ENCODE measurements around the gene SHOX. TPM values are rescaled to one million over a fixed set of nuclear protein-coding genes. Genes with fewer than 3 reads are reported as not detected.

SHOX gene
- total RNA-seq, 2 donors from 2014 or later, result not detected

GRCh38 chrX:638482-639131 is 8.0 kb downstream of the SHOX start:
- Histone ChIP-seq H3K36me3 (no peaks in the 10 kb centered on the region), H3K4me1 (peaks cover 0 to 14% of the 10 kb centered on the region in 2 donors), H3K27ac (no peak overlapping the region), H3K9me3 (no peaks in the 10 kb centered on the region), H3K4me3 (no peak overlapping the region), H3K27me3 (peaks cover 7 to 11% of the 10 kb centered on the region in 2 donors)
- TF ChIP-seq CTCF (IDR thresholded peaks at IDR 0.05), result no peak
- DNase-seq (ENCODE audit: low spot score), result no peak

- Histone ChIP-seq H3K4me3 (no peak overlapping the region), H3K36me3 (no peaks in the 10 kb centered on the region), H3K27me3 (peaks cover 7 to 8% of the 10 kb centered on the region in 2 donors), H3K4me1 (peaks cover 0 to 14% of the 10 kb centered on the region in 2 donors), H3K27ac (no peak overlapping the region), H3K9me3 (no peaks in the 10 kb centered on the region)
- no peak for TF ChIP-seq CTCF (IDR thresholded peaks at IDR 0.05)
- DNase-seq (ENCODE audit: low spot score), result no peak
Observed at GRCh38 chrX:639151-639550, 8.6 kb downstream of the SHOX start.

- TF ChIP-seq CTCF (IDR thresholded peaks at IDR 0.05), result no peak
- Histone ChIP-seq H3K4me3 (no peak overlapping the region), H3K27me3 (peaks cover 7 to 14% of the 10 kb centered on the region in 2 donors), H3K4me1 (peaks cover 0 to 14% of the 10 kb centered on the region in 2 donors), H3K27ac (no peak overlapping the region), H3K9me3 (no peaks in the 10 kb centered on the region), H3K36me3 (no peaks in the 10 kb centered on the region)
- no peak for DNase-seq (ENCODE audit: low spot score)
Observed at GRCh38 chrX:640641-641040, 10.1 kb downstream of the SHOX start.

- DNase-seq (ENCODE audit: low spot score), result no peak
- peaks cover 7 to 14% of the 10 kb centered on the region in 2 donors for H3K27me3 ChIP-seq
- no peak overlapping the region for H3K27ac ChIP-seq
- no peaks in the 10 kb centered on the region for H3K36me3 ChIP-seq
- peaks cover 0 to 14% of the 10 kb centered on the region in 2 donors for H3K4me1 ChIP-seq
- no peak overlapping the region for H3K4me3 ChIP-seq
- no peaks in the 10 kb centered on the region for H3K9me3 ChIP-seq
- TF ChIP-seq CTCF (IDR thresholded peaks at IDR 0.05), result no peak
Observed at GRCh38 chrX:641671-642435, 11.3 kb downstream of the SHOX start.

- H3K4me1 ChIP-seq, result peaks cover 0 to 6% of the 10 kb centered on the region in 2 donors
- no peaks in the 10 kb centered on the region for H3K36me3 ChIP-seq
- no peak overlapping the region for H3K4me3 ChIP-seq
- peaks cover 7 to 14% of the 10 kb centered on the region in 2 donors for H3K27me3 ChIP-seq
- H3K9me3 ChIP-seq, result no peaks in the 10 kb centered on the region
- DNase-seq (ENCODE audit: low spot score), result no peak
- no peak for TF ChIP-seq CTCF (IDR thresholded peaks at IDR 0.05)
- no peak overlapping the region for H3K27ac ChIP-seq
Observed at GRCh38 chrX:642436-643240, 12.0 kb downstream of the SHOX start.

Data from right atrium auricular region (tissue), 2 donors.